ENCODE results near the gene SRP68. TPM values are rescaled to one million over a fixed set of nuclear protein-coding genes. Genes with fewer than 3 reads are reported as not detected.

SRP68 gene
- total RNA-seq (75.4 and 82.3 TPM in 2 replicates), polyA plus RNA-seq (29.6 and 36.3 TPM in 2 replicates), polyA minus RNA-seq (18.8 and 29.0 TPM in 2 replicates)
- 23.4 TPM for total RNA-seq (2013)

DNA sequence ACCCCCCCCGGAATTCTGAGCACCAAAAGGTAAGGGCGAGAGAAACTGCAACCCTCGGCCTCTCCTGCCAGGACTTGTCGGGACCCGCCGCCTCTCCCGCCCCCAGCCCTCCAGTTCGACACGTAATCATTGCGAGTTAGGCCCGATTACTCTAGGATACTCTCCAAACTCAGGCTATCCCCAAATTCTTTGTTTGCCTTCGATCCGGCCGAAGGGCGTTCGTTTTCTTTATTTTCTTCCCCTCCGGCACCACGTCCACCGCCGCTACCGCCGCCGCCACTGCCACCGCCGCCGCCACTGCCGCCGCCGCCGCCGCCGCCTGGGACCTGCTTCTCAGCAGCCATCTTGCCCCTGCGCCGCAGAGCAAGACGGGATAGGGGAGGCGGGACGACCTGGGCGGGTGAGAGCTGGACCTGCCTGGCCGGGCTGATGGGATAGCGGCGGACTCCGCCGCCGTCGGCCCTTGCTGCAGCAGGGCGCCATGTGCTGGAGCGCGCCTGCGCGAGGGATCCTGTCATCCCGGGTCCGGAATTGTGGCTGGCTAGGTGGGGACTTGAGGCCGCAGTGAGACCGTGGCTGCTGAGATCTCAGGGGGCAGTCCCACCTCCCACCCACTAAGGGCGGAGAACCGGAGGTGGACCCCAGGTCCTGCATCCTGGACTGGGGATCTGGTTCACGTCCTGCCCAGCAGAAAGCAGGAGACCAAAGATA lies at the start of gene SRP68:
SRP68 (minus strand) TSS at position 370 of the 711 bp plus-strand sequence; CDS start at position 344, 26 bp downstream.
- POLR2A ChIA-PET: no interaction called here
- WGBS (ENCODE audit: insufficient coverage): 1% methylated on average over 48 of the region's 57 CpGs

More for the DNA sequence above, at the start of gene SRP68:
- H3K4me3 ChIP-seq (ENCODE audit: control extremely low read depth in 1 of 5, extremely low read depth in 1 of 5, insufficient read depth in 1 of 5, low read depth in 2 of 5, low read length in 4 of 5): peak within 1 kb of the TSS; percentile 80 to 92 (median 89)
- H3K9ac ChIP-seq (ENCODE audit: low read length): peak within 1 kb of the TSS; percentile 83
- peaks cover 0 to 39% (median 26%) of the 10 kb centered on the region in 4 experiments for H3K27me3 ChIP-seq (replicated peaks in 1 of 4; ENCODE audit: control extremely low read depth in 1 of 4, control insufficient read depth in 3 of 4, insufficient read depth in 4 of 4, low read length in 3 of 4)
- H3K27ac ChIP-seq (ENCODE audit: low read length in 2 of 2): peak within 1 kb of the TSS; percentile 74 to 87
- peaks cover 0 to 21% (median 0%) of the 10 kb centered on the region in 3 donors for H3K9me3 ChIP-seq (ENCODE audit: control extremely low read depth in 1 of 3, control insufficient read depth in 2 of 3, insufficient read depth in 1 of 3, low read length in 2 of 3)
- H2AFZ ChIP-seq (ENCODE audit: insufficient read depth, low read depth, low read length, poor library complexity, severe bottlenecking): peak within 1 kb of the TSS; percentile 93
- CTCF ChIA-PET: interaction anchor here (0.5 kb wide), 1 partner anchor 59 kb away, joined by 3 read pairs; no protein-coding TSS in a partner anchor
- peaks cover 17% of the 10 kb centered on the region for H4K20me1 ChIP-seq (ENCODE audit: control insufficient read depth, insufficient read depth, low read length, poor library complexity, severe bottlenecking)
- intact Hi-C loops (cut with micrococcal nuclease): loop anchor here (2.0 kb wide), 1 partner anchor 280 kb away; the partner anchor contains the start of gene PRPSAP1
- Mint-ChIP-seq H3K4me3 (peak within 1 kb of the TSS; percentile 96), H3K9me3 (ENCODE audit: insufficient read depth) (no peaks in the 10 kb centered on the region), H3K27ac (peak within 1 kb of the TSS; percentile 94), H3K27me3 (peaks cover 21% of the 10 kb centered on the region), H3K4me1 (peaks cover 59% of the 10 kb centered on the region)
- H3K79me2 ChIP-seq (ENCODE audit: control insufficient read depth, insufficient read depth, low read length): peaks cover 45% of the 10 kb centered on the region
- TF ChIP-seq EZH2 (IDR thresholded peaks at IDR 0.05; ENCODE audit: borderline replicate concordance, insufficient read depth, low read depth, low read length, poor library complexity, severe bottlenecking): no peak
- no peak for TF ChIP-seq CTCF (IDR thresholded peaks at IDR 0.05)
- H3K36me3 ChIP-seq (replicated peaks in 1 of 2; ENCODE audit: control extremely low read depth in 1 of 2, control insufficient read depth in 1 of 2, extremely low read depth in 1 of 2, insufficient read depth in 2 of 2, low read length in 1 of 2): peaks cover 0 to 15% of the 10 kb centered on the region in 2 experiments
- H3K4me1 ChIP-seq (ENCODE audit: control insufficient read depth in 2 of 2, insufficient read depth in 2 of 2, low read length in 2 of 2): peaks cover 46 to 53% of the 10 kb centered on the region in 2 donors
- DNase-seq (peak; percentile 87), ATAC-seq (ENCODE audit: low read depth) (peak; percentile 93)
- H3K4me2 ChIP-seq (replicated peaks; ENCODE audit: low read depth, low read length, poor library complexity, severe bottlenecking): peak within 1 kb of the TSS; percentile 83
